Adrenal gland (tissue), 5 donors: ENCODE results near the gene CDH11.

Experiments
- CTCF ChIP-seq, 6 experiments: fragments of 450-650 bp in 4 of 6; fragments of 200-600 bp in 2 of 6; sonication (generic) in 1 of 6; IDR thresholded peaks; 1 replicate in 5 of 6; 2 replicates in 1 of 6; pipeline versions ENCODE4 v1.5.1 to v1.8.0; 2016 to 2021; ENCODE audit warnings: antibody characterized with exemption in 6 of 6, mild to moderate bottlenecking in 2 of 6, moderate library complexity in 1 of 6
- POLR2A ChIP-seq, 2 donors: fragments of 450-650 bp; IDR thresholded peaks; one replicate each; pipeline ENCODE4 v1.6.1; 2017; ENCODE audit warnings: antibody characterized with exemption in 2 of 2, mild to moderate bottlenecking in 2 of 2, moderate library complexity in 1 of 2
- donor health status: DM: no; HTN: no; CAD: no.

GRCh38 chr16:64907844-64908243 is 214.0 kb downstream of the CDH11 start:
- TF ChIP-seq CTCF (IDR thresholded peaks at IDR 0.05): no peak
- no peak for TF ChIP-seq POLR2A (IDR thresholded peaks at IDR 0.05)
